Measurements from ENCODE around the gene WNT7A. TPM values are rescaled to one million over a fixed set of nuclear protein-coding genes. Genes with fewer than 3 reads are reported as not detected.

Gene WNT7A
- total and polyA plus RNA-seq, 9 donors: under 0.01 to 1.0 (median 0.07) TPM; not detected in 4

DNA sequence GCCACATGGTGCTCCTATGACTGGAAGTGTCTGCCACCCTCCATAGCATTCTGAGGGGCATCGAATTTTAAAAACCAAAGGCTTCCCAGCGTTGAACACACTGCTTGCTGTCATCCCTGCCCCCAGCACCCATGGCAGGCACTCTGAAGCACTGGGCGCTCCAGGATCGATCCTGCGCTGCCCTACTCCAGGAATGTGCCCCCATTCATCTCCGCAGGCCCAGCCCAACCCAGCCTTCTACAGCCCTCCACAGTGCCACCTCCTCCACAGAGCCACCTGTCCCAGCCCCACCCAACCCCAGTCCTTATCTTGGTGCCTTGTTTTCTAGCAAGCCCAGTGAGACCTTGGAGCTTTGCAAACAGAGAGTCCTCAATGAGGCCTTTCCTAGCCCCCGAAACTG lies 52.2 kb downstream of the WNT7A start:
- H3K9me3 ChIP-seq (replicated peaks; ENCODE audit: control insufficient read depth, low read depth, low read length): no peaks in the 10 kb centered on the region
- WGBS (ENCODE audit: insufficient coverage): 81% methylated on average over 7 of the region's 7 CpGs

DNA sequence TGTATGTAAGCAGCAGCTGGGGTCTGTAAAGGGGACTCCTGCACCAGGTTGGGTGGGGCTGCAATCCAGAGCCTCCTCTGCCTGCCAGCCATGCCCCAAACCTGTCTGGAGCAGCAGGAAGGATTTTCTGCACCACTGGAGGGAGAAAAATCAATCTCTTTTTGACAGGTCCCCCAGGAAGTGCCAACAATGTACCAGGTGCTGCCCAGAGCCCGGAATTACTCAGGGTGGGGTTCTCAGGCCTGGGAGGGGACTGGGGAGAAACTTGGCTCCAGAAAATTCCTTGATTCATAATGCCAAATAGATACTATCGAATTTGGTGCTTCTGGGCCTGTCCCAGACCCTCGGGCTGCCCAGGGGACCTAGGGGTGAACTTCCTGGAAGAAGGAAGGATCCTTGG lies 52.6 kb downstream of the WNT7A start:
- DNase-seq: no peak
- Histone ChIP-seq H3K27me3 (ENCODE audit: control insufficient read depth, insufficient read depth, low read length) (peaks cover 5% of the 10 kb centered on the region), H3K9me3 (replicated peaks; ENCODE audit: control insufficient read depth, low read depth, low read length) (no peaks in the 10 kb centered on the region), H3K4me1 (ENCODE audit: control insufficient read depth, insufficient read depth, low read length) (no peaks in the 10 kb centered on the region), H3K27ac (ENCODE audit: low read length) (no peak overlapping the region), H3K36me3 (ENCODE audit: control insufficient read depth, insufficient read depth, low read length) (no peaks in the 10 kb centered on the region), H3K4me3 (ENCODE audit: low read length) (no peak overlapping the region)
- WGBS (ENCODE audit: insufficient coverage): 71% methylated on average over 2 of the region's 3 CpGs

More for the DNA sequence above, 52.2 kb downstream of the WNT7A start:
- H3K27me3 ChIP-seq (ENCODE audit: control insufficient read depth, insufficient read depth, low read length): peaks cover 7% of the 10 kb centered on the region
- no peak overlapping the region for H3K27ac ChIP-seq (ENCODE audit: low read length)
- no peaks in the 10 kb centered on the region for H3K4me1 ChIP-seq (ENCODE audit: control insufficient read depth, insufficient read depth, low read length)
- no peak for DNase-seq
- no peak overlapping the region for H3K4me3 ChIP-seq (ENCODE audit: low read length)
- no peaks in the 10 kb centered on the region for H3K36me3 ChIP-seq (ENCODE audit: control insufficient read depth, insufficient read depth, low read length)

DNA sequence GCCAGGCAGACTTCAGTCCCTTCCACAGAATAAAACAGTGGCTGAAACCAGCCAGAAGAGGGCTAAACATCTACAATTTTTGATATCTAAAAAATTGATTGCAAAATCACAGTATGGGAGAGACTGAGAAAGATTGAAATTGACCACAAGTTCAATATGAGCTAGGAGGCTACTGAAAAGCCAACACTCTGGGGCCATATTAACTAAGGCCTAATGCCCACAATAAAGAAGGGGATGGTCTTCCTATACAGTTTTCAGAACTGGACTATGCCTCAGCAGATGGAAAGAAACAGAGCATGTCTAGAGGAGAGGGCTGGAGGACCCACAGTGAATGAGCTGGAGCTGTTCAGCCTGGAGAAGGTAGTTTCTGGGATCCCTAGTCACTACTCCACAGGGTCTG lies 53.2 kb downstream of the WNT7A start:
- Histone ChIP-seq H3K4me3 (ENCODE audit: low read length) (no peak overlapping the region), H3K9me3 (replicated peaks; ENCODE audit: control insufficient read depth, low read depth, low read length) (no peaks in the 10 kb centered on the region), H3K27ac (ENCODE audit: low read length) (no peak overlapping the region), H3K27me3 (ENCODE audit: control insufficient read depth, insufficient read depth, low read length) (peaks cover 5% of the 10 kb centered on the region), H3K4me1 (ENCODE audit: control insufficient read depth, insufficient read depth, low read length) (no peaks in the 10 kb centered on the region), H3K36me3 (ENCODE audit: control insufficient read depth, insufficient read depth, low read length) (no peaks in the 10 kb centered on the region)
- no peak for DNase-seq

DNA sequence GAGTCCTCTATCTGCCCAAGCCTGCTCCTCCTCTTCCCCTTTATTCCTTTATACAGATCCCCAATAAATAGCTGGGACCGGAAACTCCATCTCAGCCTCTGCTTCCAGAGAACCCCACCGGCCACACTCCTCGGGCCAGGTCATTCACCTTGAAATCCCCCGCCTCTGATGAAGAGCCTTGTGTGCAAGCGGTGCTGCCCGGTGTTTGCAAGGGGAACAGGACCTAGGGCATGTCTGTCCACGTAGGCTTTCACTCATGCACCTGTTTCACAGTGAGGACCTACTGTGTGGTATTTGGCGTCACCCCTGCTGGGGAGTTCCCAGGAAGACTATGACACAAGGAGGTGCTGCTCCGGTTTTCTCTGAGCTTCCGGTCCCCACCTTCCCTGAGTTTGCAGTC lies 54.0 kb downstream of the WNT7A start:
- H3K27me3 ChIP-seq (ENCODE audit: control insufficient read depth, insufficient read depth, low read length): peaks cover 5% of the 10 kb centered on the region
- no peaks in the 10 kb centered on the region for H3K9me3 ChIP-seq (replicated peaks; ENCODE audit: control insufficient read depth, low read depth, low read length)
- no peaks in the 10 kb centered on the region for H3K36me3 ChIP-seq (ENCODE audit: control insufficient read depth, insufficient read depth, low read length)
- no peak overlapping the region for H3K4me3 ChIP-seq (ENCODE audit: low read length)
- no peak overlapping the region for H3K27ac ChIP-seq (ENCODE audit: low read length)
- no peaks in the 10 kb centered on the region for H3K4me1 ChIP-seq (ENCODE audit: control insufficient read depth, insufficient read depth, low read length)
- WGBS (ENCODE audit: insufficient coverage): 83% methylated on average over 8 of the region's 10 CpGs
- no peak for DNase-seq

DNA sequence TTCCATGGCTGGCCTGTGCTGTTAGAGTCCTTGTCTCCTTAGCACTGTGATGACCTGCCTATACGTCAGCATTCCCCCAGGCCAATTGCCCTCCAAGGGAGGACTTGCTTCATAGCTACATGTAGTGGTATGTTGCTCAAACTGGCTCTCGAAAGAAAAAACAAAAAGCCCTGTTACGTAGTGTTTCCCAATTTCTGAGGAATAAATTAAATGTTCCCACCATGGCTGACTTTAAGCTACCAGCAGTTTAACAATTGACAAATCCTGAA lies 54.6 kb downstream of the WNT7A start:
- no peaks in the 10 kb centered on the region for H3K9me3 ChIP-seq (replicated peaks; ENCODE audit: control insufficient read depth, low read depth, low read length)
- no peak overlapping the region for H3K4me3 ChIP-seq (ENCODE audit: low read length)
- no peak overlapping the region for H3K27ac ChIP-seq (ENCODE audit: low read length)
- peaks cover 7% of the 10 kb centered on the region for H3K27me3 ChIP-seq (ENCODE audit: control insufficient read depth, insufficient read depth, low read length)
- no peak for DNase-seq
- no CpG with 5 or more reads among the region's 3 CpGs for WGBS (ENCODE audit: insufficient coverage)
- no peaks in the 10 kb centered on the region for H3K36me3 ChIP-seq (ENCODE audit: control insufficient read depth, insufficient read depth, low read length)
- no peaks in the 10 kb centered on the region for H3K4me1 ChIP-seq (ENCODE audit: control insufficient read depth, insufficient read depth, low read length)

DNA sequence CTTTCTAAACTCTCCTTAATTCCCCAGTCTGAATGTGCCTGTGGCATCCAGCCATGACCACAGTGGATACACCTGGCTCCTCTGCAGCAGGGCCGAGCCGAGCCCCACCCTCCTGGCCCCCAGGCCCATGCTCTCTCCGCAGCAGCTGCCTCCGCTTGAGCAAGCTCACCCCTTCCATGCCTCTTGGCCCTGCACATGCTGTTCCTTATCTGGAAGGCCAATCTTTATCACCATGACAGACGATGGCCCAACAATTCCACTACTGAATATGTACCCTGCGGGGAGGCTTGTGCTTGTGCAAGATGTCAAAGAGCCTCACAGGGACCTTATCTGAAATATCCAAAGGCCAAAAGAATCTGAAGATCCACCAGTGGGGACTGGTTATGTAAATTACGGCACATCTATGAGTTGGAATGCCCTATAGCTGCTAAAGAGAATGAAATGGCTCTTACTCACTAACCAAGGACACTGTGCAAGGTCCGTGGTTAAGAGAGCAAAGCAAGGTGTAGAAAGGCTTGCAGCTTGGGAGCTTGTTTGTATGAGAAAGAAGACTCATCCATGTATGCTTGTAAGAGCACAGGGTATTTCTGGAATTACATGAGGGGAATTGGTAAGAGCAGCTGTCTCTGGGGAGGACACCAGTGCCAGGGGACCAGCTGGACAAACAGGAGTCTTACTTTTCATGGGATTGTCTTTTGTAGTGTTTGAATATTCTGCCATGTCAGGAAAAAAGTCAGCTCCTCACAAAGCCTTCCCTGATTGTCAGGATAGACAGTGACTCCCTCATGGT lies 55.2 kb downstream of the WNT7A start:
- Histone ChIP-seq H3K36me3 (ENCODE audit: control insufficient read depth, insufficient read depth, low read length) (no peaks in the 10 kb centered on the region), H3K27me3 (ENCODE audit: control insufficient read depth, insufficient read depth, low read length) (peaks cover 8% of the 10 kb centered on the region), H3K27ac (ENCODE audit: low read length) (no peak overlapping the region), H3K4me1 (ENCODE audit: control insufficient read depth, insufficient read depth, low read length) (no peaks in the 10 kb centered on the region), H3K9me3 (replicated peaks; ENCODE audit: control insufficient read depth, low read depth, low read length) (no peaks in the 10 kb centered on the region), H3K4me3 (ENCODE audit: low read length) (no peak overlapping the region)
- WGBS (ENCODE audit: insufficient coverage): 73% methylated on average over 7 of the region's 8 CpGs
- DNase-seq: peak; percentile 3

DNA sequence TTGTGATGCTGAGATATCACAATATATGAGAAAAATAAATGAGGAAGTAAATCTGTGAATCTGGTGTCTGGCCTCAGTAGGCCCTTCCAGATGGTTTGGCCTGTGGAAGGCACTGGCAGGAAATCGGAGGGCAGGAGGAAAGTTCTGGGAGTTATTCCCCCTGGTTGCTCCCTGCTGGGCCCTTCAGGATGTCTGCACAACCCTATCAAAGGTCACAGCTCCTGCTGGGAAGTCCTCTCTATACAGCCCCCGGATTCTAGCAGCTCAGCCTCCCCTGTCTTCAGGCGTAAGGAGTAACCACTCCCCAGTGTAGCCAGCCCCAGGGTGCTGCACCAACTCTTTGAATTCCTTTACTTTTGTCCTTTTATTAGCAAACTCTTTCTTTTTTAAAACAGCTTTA lies 56.2 kb downstream of the WNT7A start:
- Histone ChIP-seq H3K27me3 (ENCODE audit: control insufficient read depth, insufficient read depth, low read length) (peaks cover 3% of the 10 kb centered on the region), H3K36me3 (ENCODE audit: control insufficient read depth, insufficient read depth, low read length) (no peaks in the 10 kb centered on the region), H3K9me3 (replicated peaks; ENCODE audit: control insufficient read depth, low read depth, low read length) (no peaks in the 10 kb centered on the region), H3K4me1 (ENCODE audit: control insufficient read depth, insufficient read depth, low read length) (no peaks in the 10 kb centered on the region), H3K4me3 (ENCODE audit: low read length) (no peak overlapping the region), H3K27ac (ENCODE audit: low read length) (no peak overlapping the region)
- DNase-seq: no peak
- 56% methylated on average over 2 of the region's 3 CpGs for WGBS (ENCODE audit: insufficient coverage)

DNA sequence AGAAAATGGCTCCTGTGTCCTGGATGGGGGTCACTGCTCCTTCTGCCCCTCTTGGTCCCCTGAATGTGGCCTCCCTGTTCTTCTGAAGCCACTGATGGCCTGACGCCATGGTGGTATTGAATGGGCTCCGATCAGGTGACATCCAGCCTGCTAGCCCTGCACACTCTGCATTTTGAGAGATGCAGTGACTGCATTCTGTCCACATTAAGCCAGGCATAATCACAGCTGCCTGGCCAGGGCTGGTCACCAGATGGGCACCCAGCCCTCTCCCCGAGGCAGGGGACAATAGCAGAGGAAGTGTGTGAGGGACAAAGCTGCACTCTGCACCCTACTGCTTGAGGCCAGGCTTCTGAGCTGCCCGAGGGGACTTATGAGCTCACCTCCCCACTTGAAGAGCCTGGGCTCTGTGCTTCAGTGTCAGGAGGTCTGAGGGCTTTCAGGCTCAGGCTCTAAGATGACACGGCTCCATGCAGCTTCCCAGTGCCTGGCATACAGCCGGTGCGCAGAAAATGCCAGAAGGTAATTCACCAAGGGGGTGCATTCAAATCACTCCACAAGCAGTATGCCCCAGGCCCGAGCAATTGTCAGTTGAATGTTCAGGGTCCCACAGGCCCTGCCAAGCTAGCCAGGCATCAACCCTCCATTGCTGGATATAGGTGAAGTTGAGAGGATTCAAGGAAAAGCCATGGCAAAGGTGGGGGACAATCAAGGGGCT lies 56.8 kb downstream of the WNT7A start:
- H3K36me3 ChIP-seq (ENCODE audit: control insufficient read depth, insufficient read depth, low read length): no peaks in the 10 kb centered on the region
- no peaks in the 10 kb centered on the region for H3K4me1 ChIP-seq (ENCODE audit: control insufficient read depth, insufficient read depth, low read length)
- H3K27me3 ChIP-seq (ENCODE audit: control insufficient read depth, insufficient read depth, low read length): peaks cover 3% of the 10 kb centered on the region
- H3K4me3 ChIP-seq (ENCODE audit: low read length): no peak overlapping the region
- no peaks in the 10 kb centered on the region for H3K9me3 ChIP-seq (replicated peaks; ENCODE audit: control insufficient read depth, low read depth, low read length)
- H3K27ac ChIP-seq (ENCODE audit: low read length): no peak overlapping the region
- DNase-seq: no peak
- 88% methylated on average over 6 of the region's 8 CpGs for WGBS (ENCODE audit: insufficient coverage)

DNA sequence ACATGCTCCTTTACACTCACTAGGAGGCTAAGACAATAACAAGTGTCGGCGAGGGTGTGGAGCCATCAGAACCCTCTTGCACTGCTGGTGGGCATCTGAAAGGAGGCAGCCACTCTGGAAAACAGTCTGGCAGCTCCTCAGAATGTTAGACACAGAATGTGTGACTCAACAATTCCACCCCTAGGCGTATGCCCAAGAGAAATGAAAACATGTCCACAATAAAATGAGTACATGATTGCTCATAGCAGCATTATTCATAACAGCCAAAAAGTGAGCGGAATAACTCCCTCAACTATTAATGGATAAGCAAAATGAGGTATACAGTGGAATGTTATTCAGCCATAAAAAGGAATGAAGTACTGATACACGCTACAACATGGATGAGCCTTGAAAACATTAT lies 57.8 kb downstream of the WNT7A start:
- H3K36me3 ChIP-seq (ENCODE audit: control insufficient read depth, insufficient read depth, low read length): no peaks in the 10 kb centered on the region
- H3K9me3 ChIP-seq (replicated peaks; ENCODE audit: control insufficient read depth, low read depth, low read length): no peaks in the 10 kb centered on the region
- H3K4me3 ChIP-seq (ENCODE audit: low read length): no peak overlapping the region
- no peak for DNase-seq
- WGBS (ENCODE audit: insufficient coverage): 88% methylated on average over 3 of the region's 5 CpGs
- no peak overlapping the region for H3K27ac ChIP-seq (ENCODE audit: low read length)
- peaks cover 3% of the 10 kb centered on the region for H3K27me3 ChIP-seq (ENCODE audit: control insufficient read depth, insufficient read depth, low read length)
- H3K4me1 ChIP-seq (ENCODE audit: control insufficient read depth, insufficient read depth, low read length): no peaks in the 10 kb centered on the region

DNA sequence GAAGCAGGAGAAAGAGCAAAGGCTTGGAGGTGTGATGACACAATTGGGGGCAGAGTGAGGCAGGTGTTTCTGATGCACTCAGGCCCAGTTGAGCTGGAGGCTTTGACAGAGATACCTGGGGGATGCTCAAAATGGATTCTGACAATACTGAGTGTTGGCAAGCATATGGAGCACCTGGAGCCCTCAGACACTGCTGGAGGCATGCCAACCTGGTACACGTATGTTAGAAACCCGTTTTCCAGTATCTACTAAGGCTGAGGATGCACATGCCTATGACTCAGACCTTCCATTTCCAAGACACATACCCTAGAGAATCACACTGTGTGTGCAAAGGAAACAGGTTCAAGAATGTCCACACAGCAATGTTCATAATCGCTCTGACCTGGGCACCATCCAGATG lies 58.7 kb downstream of the WNT7A start:
- DNase-seq: no peak
- peaks cover 3% of the 10 kb centered on the region for H3K27me3 ChIP-seq (ENCODE audit: control insufficient read depth, insufficient read depth, low read length)

More for the DNA sequence above, 58.7 kb downstream of the WNT7A start:
- Histone ChIP-seq H3K27ac (ENCODE audit: low read length) (no peak overlapping the region), H3K36me3 (ENCODE audit: control insufficient read depth, insufficient read depth, low read length) (no peaks in the 10 kb centered on the region), H3K9me3 (replicated peaks; ENCODE audit: control insufficient read depth, low read depth, low read length) (peaks cover 5% of the 10 kb centered on the region), H3K4me1 (ENCODE audit: control insufficient read depth, insufficient read depth, low read length) (no peaks in the 10 kb centered on the region), H3K4me3 (ENCODE audit: low read length) (no peak overlapping the region)
- no CpG with 5 or more reads among the region's 3 CpGs for WGBS (ENCODE audit: insufficient coverage)
